GM18951 (cell line): ENCODE data around the gene SSBP3.

Source experiments
- POLR2A ChIP-seq: IDR thresholded peaks from 4 replicates; pipeline ENCODE4 v1.6.1; 2011; ENCODE audit warnings: mild to moderate bottlenecking; ENCODE audit not compliant: insufficient read length, insufficient read depth; ENCODE audit errors: extremely low read depth
- in situ Hi-C: fragments of 300-500 bp; cut with MboI; formaldehyde crosslinking; loops from one replicate; pipeline ENCODE4 v1.12.0; 2022; ENCODE audit warnings: low sequenced_read_pairs, mixed read lengths, inconsistent platforms; ENCODE audit not compliant: unreplicated experiment

The SSBP3 gene

DNA sequence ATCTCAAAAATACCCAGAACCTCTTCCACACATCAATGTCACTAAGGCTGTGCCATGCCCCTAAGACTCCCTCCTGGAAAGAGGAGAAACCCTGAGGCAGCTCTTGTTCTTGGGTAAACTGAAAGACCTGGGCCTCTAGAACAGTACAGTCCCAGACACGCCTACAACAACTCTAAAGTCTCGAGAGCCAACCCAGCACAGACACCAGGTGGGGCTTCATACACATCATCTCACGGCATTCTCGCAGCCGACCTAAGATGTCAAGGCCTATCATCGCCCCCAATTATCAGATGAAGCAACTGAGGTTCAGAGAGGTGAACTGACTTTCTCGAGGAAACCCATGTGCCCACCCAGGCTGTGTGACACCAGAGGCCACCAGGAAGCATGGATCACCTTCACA, 135.7 kb downstream of the SSBP3 start:
- in situ Hi-C loops = no loop called here
- TF ChIP-seq POLR2A = no peak

- in situ Hi-C loops = no loop called here
- no peak for TF ChIP-seq POLR2A
Measured at GRCh38 chr1:54268762-54269297, 137.4 kb downstream of the SSBP3 start.

GRCh38 chr1:54267815-54268761, 138.1 kb downstream of the SSBP3 start:
- TF ChIP-seq POLR2A = no peak
- in situ Hi-C loops = no loop called here

- TF ChIP-seq POLR2A = no peak
- in situ Hi-C loops = no loop called here
Measured at GRCh38 chr1:54266908-54267307, 139.3 kb downstream of the SSBP3 start.

GRCh38 chr1:54266195-54266594, 140.0 kb downstream of the SSBP3 start:
- TF ChIP-seq POLR2A = no peak
- in situ Hi-C loops = no loop called here

- TF ChIP-seq POLR2A = no peak
- in situ Hi-C loops = no loop called here
Measured at GRCh38 chr1:54265659-54266058, 140.5 kb downstream of the SSBP3 start.

GRCh38 chr1:54265126-54265525, 141.1 kb downstream of the SSBP3 start:
- TF ChIP-seq POLR2A = no peak
- in situ Hi-C loops = no loop called here

- TF ChIP-seq POLR2A = no peak
- in situ Hi-C loops = no loop called here
Measured at GRCh38 chr1:54263601-54264226, 142.5 kb downstream of the SSBP3 start.

DNA sequence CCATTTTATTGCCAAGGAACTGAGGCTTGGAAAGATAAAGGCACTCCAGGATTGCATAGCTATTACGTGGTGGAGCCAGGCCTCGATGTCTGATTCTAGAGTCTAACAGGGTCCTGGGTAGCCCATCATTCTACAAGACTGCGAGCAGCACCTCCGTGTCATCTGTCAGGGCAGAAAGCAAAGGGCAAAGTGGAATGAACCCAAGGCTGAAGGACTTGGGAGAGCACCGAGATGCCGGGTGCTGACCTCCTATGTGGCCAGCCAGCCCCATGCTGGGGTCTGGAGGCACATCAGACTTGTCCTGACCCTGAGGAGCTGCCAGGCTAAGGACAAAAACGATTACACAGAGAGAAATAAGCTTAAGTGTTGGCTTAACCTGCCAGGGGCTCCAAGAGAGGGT, 143.9 kb downstream of the SSBP3 start:
- in situ Hi-C loops = no loop called here
- no peak for TF ChIP-seq POLR2A

DNA sequence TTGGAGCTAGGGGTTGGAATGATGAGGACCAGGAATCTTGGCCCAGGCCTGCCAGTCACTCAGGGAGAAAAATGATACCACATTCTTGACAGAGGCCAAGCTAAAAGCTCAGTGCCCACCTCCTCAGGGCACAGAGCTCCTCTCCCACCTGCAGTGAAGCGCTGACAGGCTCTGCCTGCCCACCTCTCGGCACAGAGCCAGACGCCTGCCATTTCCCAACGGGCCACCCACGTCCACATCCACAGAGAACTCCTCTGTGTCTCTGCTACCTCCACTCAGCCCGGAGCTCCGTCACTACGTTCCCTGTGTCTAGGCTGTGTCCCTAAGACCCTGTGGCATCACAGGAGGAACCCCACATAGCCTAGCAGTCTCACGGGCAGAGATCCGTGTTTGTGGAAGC, 145.4 kb downstream of the SSBP3 start:
- TF ChIP-seq POLR2A = no peak

DNA sequence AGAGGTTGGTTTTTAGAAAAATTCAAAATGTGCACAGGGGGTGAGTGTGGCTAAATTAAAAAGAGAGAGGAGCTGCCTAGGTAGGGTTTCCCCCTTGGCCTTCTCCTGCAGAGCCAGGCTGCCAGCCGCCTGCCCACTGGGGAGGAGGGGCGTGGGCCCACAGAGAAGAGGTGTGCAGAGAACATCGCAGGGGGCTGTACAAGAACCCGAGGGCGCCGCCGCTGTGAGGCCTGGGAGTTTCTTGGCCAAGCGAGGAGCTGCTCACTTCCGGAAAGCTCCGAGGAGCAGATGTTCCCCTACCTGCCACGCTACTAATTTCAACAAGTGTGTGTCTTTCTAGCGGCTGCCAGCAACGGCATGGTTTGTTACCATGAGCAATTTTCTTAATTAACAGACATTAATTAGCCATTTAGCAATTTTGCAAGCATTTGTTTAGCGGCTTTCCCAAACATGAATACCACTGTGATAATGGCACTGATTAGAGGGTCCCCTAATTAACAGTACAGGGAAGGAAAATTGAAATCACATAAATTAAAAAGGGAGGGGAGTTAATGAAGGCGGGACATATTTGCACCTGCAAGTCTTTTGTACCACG, 146.6 kb downstream of the SSBP3 start:
- in situ Hi-C loops = no loop called here
- TF ChIP-seq POLR2A = no peak

More for the DNA sequence above, 145.4 kb downstream of the SSBP3 start:
- in situ Hi-C loops = no loop called here

DNA sequence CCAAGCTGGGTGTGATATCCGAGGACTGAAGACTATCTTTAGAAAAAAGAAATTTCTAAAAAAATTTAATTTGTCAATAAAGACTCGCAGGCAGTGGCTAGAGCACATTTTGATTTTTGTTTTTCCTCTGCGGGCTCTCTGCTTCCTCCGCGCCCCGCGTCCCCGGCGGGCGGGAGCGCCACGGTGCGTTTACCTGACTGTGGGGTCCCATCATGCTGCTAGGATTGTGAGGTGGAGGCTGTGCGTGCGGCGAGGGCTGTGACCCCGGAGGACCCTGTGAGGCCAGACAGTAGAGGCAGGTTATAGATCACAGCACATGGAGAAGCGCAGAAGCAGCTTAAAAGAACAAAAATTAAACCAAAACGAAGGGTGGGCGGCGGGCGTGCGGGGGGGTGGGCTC, 148.3 kb downstream of the SSBP3 start:
- in situ Hi-C loops = no loop called here

DNA sequence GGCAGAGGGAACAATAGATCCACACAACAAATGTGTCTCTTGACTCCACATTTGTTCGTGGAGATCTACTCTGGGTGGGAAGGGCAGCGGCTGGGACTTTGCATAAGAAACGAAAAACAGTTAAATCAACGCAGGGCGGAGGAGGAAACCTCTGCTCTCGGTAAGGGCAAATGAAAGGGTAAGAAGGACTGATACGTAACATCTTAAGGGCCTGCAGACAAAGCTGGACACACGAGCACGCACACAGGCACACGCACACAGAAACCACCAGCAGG, 148.9 kb downstream of the SSBP3 start:
- TF ChIP-seq POLR2A = no peak
- in situ Hi-C loops = no loop called here

More for the DNA sequence above, 148.3 kb downstream of the SSBP3 start:
- TF ChIP-seq POLR2A = no peak
